ENCODE results near the gene NDUFA13.

NDUFA13 gene

DNA sequence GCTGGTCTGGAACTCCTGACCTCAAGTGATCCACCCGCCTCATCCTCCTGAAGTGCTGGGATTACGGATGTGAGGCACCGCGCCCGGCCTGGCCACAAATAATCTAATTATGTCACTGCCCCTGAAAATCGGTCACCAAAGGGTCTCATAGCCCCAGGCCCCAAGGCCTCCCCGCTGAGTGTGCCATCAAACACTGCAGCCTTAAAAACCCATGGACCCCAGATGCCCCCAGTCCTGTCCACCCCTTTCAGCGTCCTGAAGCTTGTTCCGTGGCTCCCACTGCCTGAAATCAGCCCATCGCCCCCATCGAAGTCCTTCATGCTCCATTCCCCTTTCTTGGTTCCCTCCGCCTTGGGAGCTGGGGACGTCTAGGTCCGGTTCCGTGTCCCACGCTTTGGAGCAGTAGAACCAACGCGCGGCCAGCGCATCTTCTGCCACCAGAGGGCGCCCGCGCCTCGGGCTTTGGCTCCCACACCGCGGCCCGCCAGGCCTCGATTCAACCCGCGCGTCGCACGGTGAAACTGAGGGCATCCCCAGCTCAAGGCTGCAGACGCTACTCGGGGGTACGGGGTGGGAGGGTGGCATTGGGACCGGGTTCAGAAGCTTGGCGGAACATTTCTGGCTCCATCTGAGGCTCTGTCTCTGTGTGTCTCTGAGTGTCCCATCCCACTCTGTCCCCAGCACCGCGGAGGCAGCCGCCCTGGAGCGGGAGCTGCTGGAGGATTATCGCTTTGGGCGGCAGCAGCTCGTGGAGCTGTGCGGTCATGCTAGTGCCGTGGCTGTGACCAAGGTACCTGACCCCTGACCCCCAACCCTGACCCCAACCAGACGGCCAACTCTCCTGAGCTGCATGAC lies 16.2 kb downstream of the NDUFA13 start:
- in situ Hi-C loops (cut with MboI; ENCODE audit: low pct_unique_long_range_greater_than_20kb, low sequenced_read_pairs, unreplicated experiment): loop anchor here (25.0 kb wide), 2 partner anchors 430 to 705 kb away; no protein-coding TSS in a partner anchor
- TF ChIP-seq, protein P1, sequence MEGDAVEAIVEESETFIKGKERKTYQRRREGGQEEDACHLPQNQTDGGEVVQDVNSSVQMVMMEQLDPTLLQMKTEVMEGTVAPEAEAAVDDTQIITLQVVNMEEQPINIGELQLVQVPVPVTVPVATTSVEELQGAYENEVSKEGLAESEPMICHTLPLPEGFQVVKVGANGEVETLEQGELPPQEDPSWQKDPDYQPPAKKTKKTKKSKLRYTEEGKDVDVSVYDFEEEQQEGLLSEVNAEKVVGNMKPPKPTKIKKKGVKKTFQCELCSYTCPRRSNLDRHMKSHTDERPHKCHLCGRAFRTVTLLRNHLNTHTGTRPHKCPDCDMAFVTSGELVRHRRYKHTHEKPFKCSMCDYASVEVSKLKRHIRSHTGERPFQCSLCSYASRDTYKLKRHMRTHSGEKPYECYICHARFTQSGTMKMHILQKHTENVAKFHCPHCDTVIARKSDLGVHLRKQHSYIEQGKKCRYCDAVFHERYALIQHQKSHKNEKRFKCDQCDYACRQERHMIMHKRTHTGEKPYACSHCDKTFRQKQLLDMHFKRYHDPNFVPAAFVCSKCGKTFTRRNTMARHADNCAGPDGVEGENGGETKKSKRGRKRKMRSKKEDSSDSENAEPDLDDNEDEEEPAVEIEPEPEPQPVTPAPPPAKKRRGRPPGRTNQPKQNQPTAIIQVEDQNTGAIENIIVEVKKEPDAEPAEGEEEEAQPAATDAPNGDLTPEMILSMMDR (IDR thresholded peaks at IDR 0.05; ENCODE audit: extremely low read depth, insufficient read depth, missing control alignments): peak; percentile 98
- peak; percentile 90 for DNase-seq (ENCODE audit: low spot score)

DNA sequence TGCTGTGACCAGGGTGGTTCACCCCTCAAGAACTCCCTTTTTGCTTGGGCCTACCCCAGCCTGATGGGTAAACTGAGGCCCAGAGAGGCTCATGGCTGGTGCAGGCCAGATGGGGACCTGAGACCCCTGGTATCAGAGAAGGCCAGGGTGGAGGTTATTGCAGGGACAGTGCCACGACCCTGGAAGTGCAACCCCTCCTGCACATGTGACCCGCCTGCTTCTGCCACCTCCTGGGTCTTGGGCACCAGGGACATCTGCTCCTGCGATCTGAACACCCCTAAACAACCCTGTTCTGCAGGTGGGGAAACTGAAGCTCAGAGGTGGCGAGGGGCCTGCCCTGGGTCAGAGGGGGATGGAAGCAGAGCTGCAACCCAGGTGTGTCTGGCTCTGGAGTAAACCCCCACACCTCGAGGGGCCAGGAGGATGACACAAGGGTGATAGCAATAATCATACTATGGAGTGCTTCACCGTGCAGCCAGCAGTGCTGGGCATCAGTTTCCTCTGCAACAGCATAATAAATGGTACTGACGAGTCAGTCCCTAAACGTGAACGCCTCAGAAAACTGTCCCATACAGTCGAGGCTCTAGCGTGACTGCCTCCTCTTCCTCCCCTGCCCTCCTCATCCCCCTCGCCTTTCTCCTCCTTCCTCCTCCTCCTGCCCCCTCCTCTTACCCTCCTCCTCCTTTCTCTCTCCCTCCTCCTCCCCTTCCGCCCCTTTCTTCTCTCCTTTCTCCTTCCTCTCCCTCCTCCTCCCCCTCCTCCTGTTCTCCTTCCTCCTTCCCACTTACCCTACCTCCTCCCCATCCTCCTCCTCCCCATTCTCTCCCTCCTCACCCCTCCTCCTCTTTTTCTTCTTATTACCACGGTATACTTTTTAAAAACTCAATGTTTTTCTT lies 17.0 kb downstream of the NDUFA13 start:
- TF ChIP-seq, protein P1 (IDR thresholded peaks at IDR 0.05; ENCODE audit: extremely low read depth, insufficient read depth, missing control alignments): no peak
- no peak for DNase-seq (ENCODE audit: low spot score)
- in situ Hi-C loops (cut with MboI; ENCODE audit: low pct_unique_long_range_greater_than_20kb, low sequenced_read_pairs, unreplicated experiment): loop anchor here (25.0 kb wide), 2 partner anchors 429 to 704 kb away; no protein-coding TSS in a partner anchor

DNA sequence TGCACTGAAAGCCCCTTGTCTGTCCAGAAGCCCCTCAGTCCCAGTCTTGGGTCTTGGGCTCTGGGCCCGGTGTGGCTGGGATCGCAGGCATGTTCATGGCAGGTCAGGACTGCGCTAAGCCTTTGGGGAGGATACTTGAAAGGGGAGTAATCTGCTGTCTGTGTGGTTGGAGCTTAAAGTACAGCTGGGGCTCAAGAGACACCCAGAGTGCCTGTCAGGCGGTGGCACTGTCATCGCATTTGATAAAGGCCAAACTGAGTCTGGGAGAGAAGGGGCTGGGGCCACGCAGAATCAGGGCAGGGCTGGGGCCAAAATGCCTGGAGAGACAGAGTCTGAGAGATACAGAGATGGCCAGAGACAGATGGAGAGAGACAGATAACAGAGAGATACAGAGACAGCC lies 17.8 kb downstream of the NDUFA13 start:
- in situ Hi-C loops (cut with MboI; ENCODE audit: low pct_unique_long_range_greater_than_20kb, low sequenced_read_pairs, unreplicated experiment): loop anchor here (25.0 kb wide), 2 partner anchors 428 to 703 kb away; no protein-coding TSS in a partner anchor
- no peak for DNase-seq (ENCODE audit: low spot score)
- TF ChIP-seq, protein P1 (IDR thresholded peaks at IDR 0.05; ENCODE audit: extremely low read depth, insufficient read depth, missing control alignments): no peak

DNA sequence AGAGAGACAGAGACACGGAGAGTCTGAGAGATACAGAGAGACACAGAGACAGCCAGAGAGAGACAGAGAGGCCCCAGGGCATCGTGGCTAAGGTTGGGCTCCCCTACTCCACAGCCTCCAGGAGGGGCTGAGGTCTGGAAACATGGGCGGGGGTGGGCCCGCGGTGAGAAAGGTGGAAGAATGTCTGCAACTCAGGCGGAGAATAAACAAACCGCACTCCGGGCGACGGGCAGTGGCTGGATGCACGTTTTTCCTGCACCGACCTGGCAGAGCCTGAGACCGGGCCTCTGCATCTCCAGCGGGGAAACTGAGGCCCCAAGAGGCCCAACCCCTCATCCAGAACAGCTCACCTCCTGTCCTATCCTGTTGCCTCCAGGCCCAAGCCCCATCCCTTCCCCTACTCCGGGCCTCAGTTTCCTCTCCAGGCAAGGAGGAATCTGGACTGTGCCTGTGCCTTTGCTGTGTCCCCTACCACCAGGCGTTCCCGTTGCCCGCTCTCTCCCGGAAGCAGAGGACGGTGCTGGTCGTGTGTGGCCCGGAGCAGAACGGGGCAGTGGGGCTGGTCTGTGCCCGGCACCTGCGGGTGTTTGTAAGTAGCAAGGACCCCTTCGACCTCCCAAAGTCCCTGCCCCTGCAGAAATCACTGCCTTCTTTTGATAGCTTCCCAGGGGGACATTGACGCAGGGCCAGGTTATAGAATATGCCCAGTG lies 18.7 kb downstream of the NDUFA13 start:
- in situ Hi-C loops (cut with MboI; ENCODE audit: low pct_unique_long_range_greater_than_20kb, low sequenced_read_pairs, unreplicated experiment): loop anchor here (25.0 kb wide), 2 partner anchors 428 to 703 kb away; no protein-coding TSS in a partner anchor
- DNase-seq (ENCODE audit: low spot score): no peak
- TF ChIP-seq, protein P1 (IDR thresholded peaks at IDR 0.05; ENCODE audit: extremely low read depth, insufficient read depth, missing control alignments): no peak

DNA sequence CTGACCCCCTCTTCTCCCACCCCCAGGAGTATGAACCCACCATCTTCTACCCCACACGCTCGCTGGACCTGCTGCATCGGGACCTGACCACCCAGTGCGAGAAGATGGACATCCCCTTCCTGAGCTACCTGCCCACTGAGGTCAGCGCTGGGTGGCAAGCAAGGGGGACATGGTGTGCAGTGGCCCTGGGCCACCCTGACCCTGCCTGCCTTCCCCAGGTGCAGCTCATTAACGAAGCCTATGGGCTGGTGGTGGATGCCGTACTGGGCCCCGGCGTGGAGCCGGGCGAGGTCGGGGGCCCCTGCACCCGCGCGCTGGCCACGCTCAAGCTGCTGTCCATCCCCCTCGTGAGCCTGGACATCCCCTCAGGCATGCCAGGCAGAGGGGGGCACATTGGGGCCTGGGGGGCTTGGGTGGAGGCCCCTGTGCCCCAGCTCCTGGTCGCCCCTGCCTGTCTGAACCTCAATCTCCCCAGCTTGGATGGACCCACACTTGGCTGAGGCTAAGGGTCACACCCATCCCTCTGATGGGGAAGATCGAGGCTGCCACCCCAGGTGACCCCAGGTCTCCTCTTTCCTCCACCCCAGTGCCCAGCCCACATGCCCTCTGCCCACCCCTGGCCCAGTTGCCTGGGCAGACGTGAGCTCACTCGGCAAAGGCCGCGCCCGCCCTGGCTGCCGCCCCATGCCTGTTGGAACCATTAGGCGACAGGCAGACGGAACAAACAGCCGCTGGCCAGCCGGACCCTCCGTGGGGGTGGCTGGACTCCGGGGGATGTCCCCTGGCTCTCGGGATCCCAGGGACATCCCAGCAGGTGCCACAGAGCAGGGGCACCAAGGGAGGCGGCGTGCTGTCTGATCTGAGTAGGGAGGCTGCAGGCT lies 19.5 kb downstream of the NDUFA13 start:
- in situ Hi-C loops (cut with MboI; ENCODE audit: low pct_unique_long_range_greater_than_20kb, low sequenced_read_pairs, unreplicated experiment): loop anchor here (25.0 kb wide), 2 partner anchors 427 to 702 kb away; no protein-coding TSS in a partner anchor
- TF ChIP-seq, protein P1 (IDR thresholded peaks at IDR 0.05; ENCODE audit: extremely low read depth, insufficient read depth, missing control alignments): no peak
- no peak for DNase-seq (ENCODE audit: low spot score)
